ENCODE measurements around the gene CTSC. TPM values are rescaled to one million over a fixed set of nuclear protein-coding genes. Genes with fewer than 3 reads are reported as not detected.

Gene CTSC
- total RNA-seq, 1 experiment from 2014 or later = 269 TPM

- TF ChIP-seq NR3C1 (CRISPR knock-in tag; conservative IDR thresholded peaks at IDR 0.05; ENCODE audit: low read depth) (no peak), NR1H2 (CRISPR knock-in tag; IDR thresholded peaks at IDR 0.05) (no peak), NR2C2 (CRISPR knock-in tag; IDR thresholded peaks at IDR 0.05) (no peak), JAZF1 (CRISPR knock-in tag; IDR thresholded peaks at IDR 0.05) (no peak), PRRX2 (CRISPR knock-in tag; IDR thresholded peaks at IDR 0.05) (no peak), MYBL2 (CRISPR knock-in tag; IDR thresholded peaks at IDR 0.05) (no peak), ATF1 (CRISPR knock-in tag; IDR thresholded peaks at IDR 0.05) (no peak), OVOL2 (CRISPR knock-in tag; IDR thresholded peaks at IDR 0.05; ENCODE audit: borderline replicate concordance) (no peak), RORB (CRISPR knock-in tag; IDR thresholded peaks at IDR 0.05) (no peak), ZNF232 (CRISPR knock-in tag; IDR thresholded peaks at IDR 0.05) (no peak), SMAD4 (CRISPR knock-in tag; IDR thresholded peaks at IDR 0.05) (no peak)
- TF ChIP-seq, protein P1, sequence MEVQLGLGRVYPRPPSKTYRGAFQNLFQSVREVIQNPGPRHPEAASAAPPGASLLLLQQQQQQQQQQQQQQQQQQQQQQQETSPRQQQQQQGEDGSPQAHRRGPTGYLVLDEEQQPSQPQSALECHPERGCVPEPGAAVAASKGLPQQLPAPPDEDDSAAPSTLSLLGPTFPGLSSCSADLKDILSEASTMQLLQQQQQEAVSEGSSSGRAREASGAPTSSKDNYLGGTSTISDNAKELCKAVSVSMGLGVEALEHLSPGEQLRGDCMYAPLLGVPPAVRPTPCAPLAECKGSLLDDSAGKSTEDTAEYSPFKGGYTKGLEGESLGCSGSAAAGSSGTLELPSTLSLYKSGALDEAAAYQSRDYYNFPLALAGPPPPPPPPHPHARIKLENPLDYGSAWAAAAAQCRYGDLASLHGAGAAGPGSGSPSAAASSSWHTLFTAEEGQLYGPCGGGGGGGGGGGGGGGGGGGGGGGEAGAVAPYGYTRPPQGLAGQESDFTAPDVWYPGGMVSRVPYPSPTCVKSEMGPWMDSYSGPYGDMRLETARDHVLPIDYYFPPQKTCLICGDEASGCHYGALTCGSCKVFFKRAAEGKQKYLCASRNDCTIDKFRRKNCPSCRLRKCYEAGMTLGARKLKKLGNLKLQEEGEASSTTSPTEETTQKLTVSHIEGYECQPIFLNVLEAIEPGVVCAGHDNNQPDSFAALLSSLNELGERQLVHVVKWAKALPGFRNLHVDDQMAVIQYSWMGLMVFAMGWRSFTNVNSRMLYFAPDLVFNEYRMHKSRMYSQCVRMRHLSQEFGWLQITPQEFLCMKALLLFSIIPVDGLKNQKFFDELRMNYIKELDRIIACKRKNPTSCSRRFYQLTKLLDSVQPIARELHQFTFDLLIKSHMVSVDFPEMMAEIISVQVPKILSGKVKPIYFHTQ (CRISPR knock-in tag; IDR thresholded peaks at IDR 0.05) = no peak
These were observed 53.0 kb downstream of the CTSC start (continued) for GRCh38 chr11:88284336-88285050.

DNA sequence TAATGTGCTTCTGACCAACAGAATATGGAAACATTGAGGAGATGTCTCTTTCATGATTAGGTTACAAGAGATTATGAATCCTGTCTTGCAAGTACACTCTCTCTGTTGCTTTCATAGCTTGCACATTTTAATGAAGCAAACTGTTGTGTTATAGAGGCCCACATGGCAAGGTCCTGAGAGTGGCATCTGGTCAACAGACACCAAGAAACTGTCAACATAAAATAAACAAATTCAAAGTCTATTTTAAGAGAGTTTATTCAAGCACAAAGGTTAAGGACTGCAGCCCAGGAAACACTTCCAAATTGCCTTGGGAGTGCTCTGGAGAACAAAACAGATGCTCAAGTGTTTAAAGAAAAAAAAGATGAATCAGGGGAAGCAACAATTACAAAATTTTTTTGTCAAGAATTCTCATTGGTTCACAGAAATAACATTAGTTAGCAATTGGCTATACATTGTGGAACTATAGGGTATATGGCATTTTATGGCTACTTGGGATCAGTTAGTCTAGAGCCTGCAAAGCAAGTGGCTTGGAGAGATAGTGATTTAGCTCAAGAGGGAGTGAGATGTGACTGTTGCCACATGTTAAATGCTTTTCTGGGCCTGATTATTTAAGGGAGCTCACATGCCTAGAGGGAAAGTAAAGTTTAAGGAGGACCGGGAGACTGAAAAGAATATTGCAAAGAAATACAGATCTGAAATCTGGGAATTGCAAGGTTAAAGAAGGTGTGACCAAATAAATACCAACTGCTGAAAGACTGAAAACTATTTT lies 54.6 kb downstream of the CTSC start:
- peaks cover 27% of the 10 kb centered on the region for H3K4me1 Mint-ChIP-seq
- H3K36me3 Mint-ChIP-seq = peaks cover 16% of the 10 kb centered on the region
- peak overlapping the region; percentile 35 for H3K27ac Mint-ChIP-seq
- DNase-seq (ENCODE audit: low spot score) (no peak), ATAC-seq (no peak)
- peaks cover 4% of the 10 kb centered on the region for H3K9me3 Mint-ChIP-seq
- no peak overlapping the region for H3K4me3 Mint-ChIP-seq
- CTCF ChIA-PET = no interaction called here
- no peaks in the 10 kb centered on the region for H3K27me3 Mint-ChIP-seq (ENCODE audit: low read depth)
- POLR2A ChIA-PET = no interaction called here
- TF ChIP-seq, protein P2, sequence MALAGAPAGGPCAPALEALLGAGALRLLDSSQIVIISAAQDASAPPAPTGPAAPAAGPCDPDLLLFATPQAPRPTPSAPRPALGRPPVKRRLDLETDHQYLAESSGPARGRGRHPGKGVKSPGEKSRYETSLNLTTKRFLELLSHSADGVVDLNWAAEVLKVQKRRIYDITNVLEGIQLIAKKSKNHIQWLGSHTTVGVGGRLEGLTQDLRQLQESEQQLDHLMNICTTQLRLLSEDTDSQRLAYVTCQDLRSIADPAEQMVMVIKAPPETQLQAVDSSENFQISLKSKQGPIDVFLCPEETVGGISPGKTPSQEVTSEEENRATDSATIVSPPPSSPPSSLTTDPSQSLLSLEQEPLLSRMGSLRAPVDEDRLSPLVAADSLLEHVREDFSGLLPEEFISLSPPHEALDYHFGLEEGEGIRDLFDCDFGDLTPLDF (CRISPR knock-in tag; IDR thresholded peaks at IDR 0.05) = no peak
- TF ChIP-seq, protein P3, sequence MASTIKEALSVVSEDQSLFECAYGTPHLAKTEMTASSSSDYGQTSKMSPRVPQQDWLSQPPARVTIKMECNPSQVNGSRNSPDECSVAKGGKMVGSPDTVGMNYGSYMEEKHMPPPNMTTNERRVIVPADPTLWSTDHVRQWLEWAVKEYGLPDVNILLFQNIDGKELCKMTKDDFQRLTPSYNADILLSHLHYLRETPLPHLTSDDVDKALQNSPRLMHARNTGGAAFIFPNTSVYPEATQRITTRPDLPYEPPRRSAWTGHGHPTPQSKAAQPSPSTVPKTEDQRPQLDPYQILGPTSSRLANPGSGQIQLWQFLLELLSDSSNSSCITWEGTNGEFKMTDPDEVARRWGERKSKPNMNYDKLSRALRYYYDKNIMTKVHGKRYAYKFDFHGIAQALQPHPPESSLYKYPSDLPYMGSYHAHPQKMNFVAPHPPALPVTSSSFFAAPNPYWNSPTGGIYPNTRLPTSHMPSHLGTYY (CRISPR knock-in tag; IDR thresholded peaks at IDR 0.05) = no peak
- TF ChIP-seq, protein P1 (CRISPR knock-in tag; IDR thresholded peaks at IDR 0.05) = no peak
- TF ChIP-seq ZNF423 (CRISPR knock-in tag; IDR thresholded peaks at IDR 0.05) = no peak
- TF ChIP-seq NFATC4 (CRISPR knock-in tag; IDR thresholded peaks at IDR 0.05) = no peak
- TF ChIP-seq, protein P4, sequence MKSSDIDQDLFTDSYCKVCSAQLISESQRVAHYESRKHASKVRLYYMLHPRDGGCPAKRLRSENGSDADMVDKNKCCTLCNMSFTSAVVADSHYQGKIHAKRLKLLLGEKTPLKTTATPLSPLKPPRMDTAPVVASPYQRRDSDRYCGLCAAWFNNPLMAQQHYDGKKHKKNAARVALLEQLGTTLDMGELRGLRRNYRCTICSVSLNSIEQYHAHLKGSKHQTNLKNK (CRISPR knock-in tag; IDR thresholded peaks at IDR 0.05) = no peak
- TF ChIP-seq FOXK1 (CRISPR knock-in tag; IDR thresholded peaks at IDR 0.05) = no peak
- no peak for TF ChIP-seq CTCF (IDR thresholded peaks at IDR 0.05)
- TF ChIP-seq GTF2I (CRISPR knock-in tag; conservative IDR thresholded peaks at IDR 0.05) = no peak
- no peak for TF ChIP-seq ZNF219 (CRISPR knock-in tag; IDR thresholded peaks at IDR 0.05; ENCODE audit: borderline replicate concordance)
- no peak for TF ChIP-seq JAZF1 (CRISPR knock-in tag; IDR thresholded peaks at IDR 0.05)
- TF ChIP-seq TCF7 (CRISPR knock-in tag; IDR thresholded peaks at IDR 0.05; ENCODE audit: low read depth) = no peak
- no peak for TF ChIP-seq NR3C1 (CRISPR knock-in tag; conservative IDR thresholded peaks at IDR 0.05; ENCODE audit: low read depth)
